Left ventricle myocardium inferior (tissue), 1 donor: ENCODE results near the gene NPC1. TPM values are rescaled to one million over a fixed set of nuclear protein-coding genes. Genes with fewer than 3 reads are reported as not detected.

Experiments used
- DNase-seq: peaks from one replicate; pipeline ENCODE4 v3.0.0-alpha.2; 2020
- H3K27ac ChIP-seq: fragments of 200-600 bp; replicated peaks from 2 replicates; pipeline ENCODE4 v1.8.0; 2021
- H3K27me3 ChIP-seq: fragments of 200-600 bp; 2 replicates; pipeline ENCODE4 v1.8.0; 2021; ENCODE audit warnings: low read depth
- H3K36me3 ChIP-seq: fragments of 200-600 bp; 2 replicates; pipeline ENCODE4 v1.8.0; 2021
- H3K4me1 ChIP-seq: fragments of 200-600 bp; 2 replicates; pipeline ENCODE4 v1.8.0; 2021
- H3K4me3 ChIP-seq: fragments of 200-600 bp; 2 replicates; pipeline ENCODE4 v1.8.0; 2021; ENCODE audit warnings: mild to moderate bottlenecking, moderate library complexity
- H3K9me3 ChIP-seq: fragments of 200-600 bp; replicated peaks from 2 replicates; pipeline ENCODE4 v1.8.0; 2021
- CTCF ChIP-seq: fragments of 200-600 bp; IDR thresholded peaks from 2 replicates; pipeline ENCODE4 v1.8.0; 2021; ENCODE audit warnings: antibody characterized with exemption, mild to moderate bottlenecking, borderline replicate concordance
- intact Hi-C: fragments of 100-400 bp; cut with micrococcal nuclease; formaldehyde crosslinking; loops from one replicate; pipeline ENCODE4 v1.11.0; 2022
- total RNA-seq: library from RNA; stranded (reverse); fragmentation: NEBNext Ultra II Directional; extraction: Animal tissue kit (Norgen Biotek cat#: 25700); gene quantifications from one replicate; pipeline ENCODE4 v1.2.1, GENCODE V29; 2021
- donor health status: DM: no; HTN: yes; CAD: no; lungs with severe emphysema.

Gene NPC1
- total RNA-seq, 1 donor from 2014 or later = 10.3 TPM

- no peak for TF ChIP-seq CTCF
- Histone ChIP-seq H3K4me1 (no peaks in the 10 kb centered on the region), H3K9me3 (no peaks in the 10 kb centered on the region), H3K4me3 (no peak overlapping the region), H3K36me3 (peaks cover 13% of the 10 kb centered on the region), H3K27me3 (no peaks in the 10 kb centered on the region), H3K27ac (no peak overlapping the region)
- DNase-seq = no peak
- intact Hi-C loops = no loop called here
These were observed 45.4 kb upstream of the NPC1 start for GRCh38 chr18:23631746-23632145.

- Histone ChIP-seq H3K27me3 (no peaks in the 10 kb centered on the region), H3K9me3 (no peaks in the 10 kb centered on the region), H3K27ac (no peak overlapping the region), H3K36me3 (peaks cover 13% of the 10 kb centered on the region), H3K4me3 (no peak overlapping the region), H3K4me1 (no peaks in the 10 kb centered on the region)
- no peak for TF ChIP-seq CTCF
- no peak for DNase-seq
- intact Hi-C loops = no loop called here
These were observed 45.0 kb upstream of the NPC1 start for GRCh38 chr18:23631312-23631711.

- no peaks in the 10 kb centered on the region for H3K4me1 ChIP-seq
- no peak for DNase-seq
- no peak for TF ChIP-seq CTCF
- H3K36me3 ChIP-seq = peaks cover 8% of the 10 kb centered on the region
- intact Hi-C loops = no loop called here
- no peaks in the 10 kb centered on the region for H3K27me3 ChIP-seq
- no peak overlapping the region for H3K27ac ChIP-seq
- H3K4me3 ChIP-seq = no peak overlapping the region
- no peaks in the 10 kb centered on the region for H3K9me3 ChIP-seq
These were observed 43.2 kb upstream of the NPC1 start for GRCh38 chr18:23629444-23629946.

- no peak for DNase-seq
- Histone ChIP-seq H3K4me3 (no peak overlapping the region), H3K9me3 (no peaks in the 10 kb centered on the region), H3K27me3 (no peaks in the 10 kb centered on the region), H3K4me1 (no peaks in the 10 kb centered on the region), H3K36me3 (peaks cover 8% of the 10 kb centered on the region), H3K27ac (no peak overlapping the region)
- no peak for TF ChIP-seq CTCF
- intact Hi-C loops = no loop called here
These were observed 41.7 kb upstream of the NPC1 start for GRCh38 chr18:23627970-23628369.

GRCh38 chr18:23627321-23627720 is 41.0 kb upstream of the NPC1 start:
- H3K4me3 ChIP-seq = no peak overlapping the region
- TF ChIP-seq CTCF = no peak
- H3K36me3 ChIP-seq = peaks cover 8% of the 10 kb centered on the region
- H3K9me3 ChIP-seq = no peaks in the 10 kb centered on the region
- no peak for DNase-seq
- no peak overlapping the region for H3K27ac ChIP-seq
- no peaks in the 10 kb centered on the region for H3K27me3 ChIP-seq
- no peaks in the 10 kb centered on the region for H3K4me1 ChIP-seq
- intact Hi-C loops = no loop called here
